Fibroblast of pulmonary artery (primary cell): Measurements from ENCODE around the gene UBE2E2.
A peak's percentile ranks its signal among the peaks of the same experiment; 100 is the strongest.

Source experiments
- DNase-seq: peaks from one replicate; pipeline ENCODE4 v3.0.0-alpha.2; 2010; ENCODE audit warnings: low read depth
- H3K4me3 ChIP-seq: replicated peaks from 2 replicates; pipeline ENCODE4 v1.5.1; 2011; ENCODE audit warnings: low read depth, mild to moderate bottlenecking, control low read depth, low read length, moderate library complexity
- CTCF ChIP-seq: IDR thresholded peaks from 2 replicates; pipeline ENCODE4 v1.5.1; 2011; ENCODE audit warnings: mild to moderate bottlenecking, control low read depth, low read length, inconsistent platforms; ENCODE audit errors: missing control alignments

UBE2E2 gene

GRCh38 chr3:23576379-23576959 is 373.3 kb downstream of the UBE2E2 start:
- DNase-seq, result no peak
- H3K4me3 ChIP-seq, result no peak overlapping the region
- TF ChIP-seq CTCF, result no peak

GRCh38 chr3:23580096-23580713 is 377.1 kb downstream of the UBE2E2 start:
- TF ChIP-seq CTCF, result no peak
- DNase-seq, result peak; percentile 83

GRCh38 chr3:23583980-23584740 is 381.0 kb downstream of the UBE2E2 start:
- DNase-seq, result no peak
- no peak overlapping the region for H3K4me3 ChIP-seq
- no peak for TF ChIP-seq CTCF

More at GRCh38 chr3:23580096-23580713, 377.1 kb downstream of the UBE2E2 start:
- H3K4me3 ChIP-seq, result no peak overlapping the region

- TF ChIP-seq CTCF, result no peak
- DNase-seq, result no peak
- H3K4me3 ChIP-seq, result no peak overlapping the region
These were observed 384.4 kb downstream of the UBE2E2 start for GRCh38 chr3:23587513-23587912.

- DNase-seq, result no peak
- no peak overlapping the region for H3K4me3 ChIP-seq
- no peak for TF ChIP-seq CTCF
These were observed 385.4 kb downstream of the UBE2E2 start for GRCh38 chr3:23588547-23588946.

GRCh38 chr3:23589602-23590001 is 386.5 kb downstream of the UBE2E2 start:
- no peak for TF ChIP-seq CTCF
- no peak for DNase-seq
- no peak overlapping the region for H3K4me3 ChIP-seq
